SK-N-SH treated with all-trans-retinoic acid at 6 μM for 48 hours (cell line): Measurements from ENCODE around the gene UTF1.

ENCODE experiments used
- ATAC-seq: fragments of 200-7000 bp; cut with Tn5 transposase; 3 replicates; pipeline ENCODE4 v1.9.1; 2020; ENCODE audit warnings: mild to moderate bottlenecking, moderate library complexity
- ARNTL ChIP-seq: fragments of 450-650 bp; formaldehyde crosslinking; IDR thresholded peaks from 2 replicates; pipeline ENCODE4 v1.5.0; 2020; ENCODE audit warnings: low read depth, mild to moderate bottlenecking, moderate library complexity, borderline replicate concordance
- CREB5 ChIP-seq: fragments of 250-450 bp; sonication (Bioruptor Pico); IDR thresholded peaks from 2 replicates; pipeline ENCODE4 v1.5.1; 2020; ENCODE audit warnings: low read depth, mild to moderate bottlenecking, moderate library complexity
- CSDC2 ChIP-seq: fragments of 250-450 bp; sonication (Bioruptor Pico); IDR thresholded peaks from 2 replicates; pipeline ENCODE4 v1.5.0; 2020; ENCODE audit warnings: mild to moderate bottlenecking, moderate library complexity
- CSRNP3 ChIP-seq: fragments of 250-450 bp; sonication (Bioruptor Pico); IDR thresholded peaks from 2 replicates; pipeline ENCODE4 v1.5.1; 2021; ENCODE audit warnings: mild to moderate bottlenecking, moderate library complexity
- GLIS3 ChIP-seq: fragments of 250-450 bp; sonication (Bioruptor Pico); IDR thresholded peaks from 2 replicates; pipeline ENCODE4 v1.5.0; 2020; ENCODE audit warnings: mild to moderate bottlenecking, moderate library complexity
- ISL1 ChIP-seq: fragments of 250-450 bp; sonication (Bioruptor Pico); IDR thresholded peaks from 2 replicates; pipeline ENCODE4 v2.1.2; 2022; ENCODE audit warnings: mild to moderate bottlenecking, moderate library complexity
- OSR1 ChIP-seq: fragments of 250-450 bp; sonication (Bioruptor Pico); IDR thresholded peaks from 2 replicates; pipeline ENCODE4 v1.8.0; 2022; ENCODE audit warnings: moderate library complexity, mild to moderate bottlenecking, inconsistent platforms
- POU6F1 ChIP-seq: fragments of 250-450 bp; sonication (Bioruptor Pico); IDR thresholded peaks from 2 replicates; pipeline ENCODE4 v1.8.0; 2021; ENCODE audit warnings: low read depth, mild to moderate bottlenecking, moderate library complexity, borderline replicate concordance
- PPARA ChIP-seq: fragments of 250-450 bp; sonication (Bioruptor Pico); IDR thresholded peaks from 2 replicates; pipeline ENCODE4 v1.5.0; 2020; ENCODE audit warnings: mild to moderate bottlenecking, borderline replicate concordance
- SNAI2 ChIP-seq: fragments of 250-450 bp; sonication (Bioruptor Pico); IDR thresholded peaks from 2 replicates; pipeline ENCODE4 v1.5.0; 2020; ENCODE audit warnings: mild to moderate bottlenecking, moderate library complexity
- TCF4 ChIP-seq: fragments of 250-450 bp; sonication (Bioruptor Pico); IDR thresholded peaks from 2 replicates; pipeline ENCODE4 v1.8.0; 2021; ENCODE audit warnings: mild to moderate bottlenecking, moderate library complexity, borderline replicate concordance
- TSHZ2 ChIP-seq: fragments of 250-450 bp; sonication (Bioruptor Pico); IDR thresholded peaks from 2 replicates; pipeline ENCODE4 v1.5.0; 2020; ENCODE audit warnings: mild to moderate bottlenecking, moderate library complexity
- ZC3H10 ChIP-seq: fragments of 250-450 bp; sonication (Bioruptor Pico); IDR thresholded peaks from 2 replicates; pipeline ENCODE4 v1.5.1; 2021; ENCODE audit warnings: mild to moderate bottlenecking, moderate library complexity
- ZFP30 ChIP-seq: fragments of 450-650 bp; formaldehyde crosslinking; IDR thresholded peaks from 2 replicates; pipeline ENCODE4 v1.5.0; 2022; ENCODE audit warnings: mild to moderate bottlenecking, moderate library complexity
- ZNF565 ChIP-seq: fragments of 450-650 bp; formaldehyde crosslinking; conservative IDR thresholded peaks from 2 replicates; pipeline ENCODE4 v1.5.0; 2020; ENCODE audit warnings: low read depth, mild to moderate bottlenecking, moderate library complexity
- ZNF70 ChIP-seq: fragments of 450-650 bp; formaldehyde crosslinking; IDR thresholded peaks from 2 replicates; pipeline ENCODE4 v1.5.0; 2020; ENCODE audit warnings: mild to moderate bottlenecking, moderate library complexity
- ZNF8 ChIP-seq: fragments of 450-650 bp; formaldehyde crosslinking; IDR thresholded peaks from 2 replicates; pipeline ENCODE4 v1.5.0; 2020; ENCODE audit warnings: mild to moderate bottlenecking, moderate library complexity

The UTF1 gene

GRCh38 chr10:133202778-133203651 is 27.0 kb upstream of the UTF1 start:
- ATAC-seq = no peak
- TF ChIP-seq PPARA (no peak), ZNF70 (CRISPR knock-in tag) (no peak), ZNF565 (no peak), ZC3H10 (no peak), TSHZ2 (CRISPR knock-in tag) (no peak)

GRCh38 chr10:133203652-133204195 is 26.3 kb upstream of the UTF1 start:
- ATAC-seq = peak; percentile 9; the same call in 1 of the 3 replicates

GRCh38 chr10:133204226-133205015 is 25.6 kb upstream of the UTF1 start:
- no peak for ATAC-seq
- TF ChIP-seq TSHZ2 (CRISPR knock-in tag) = no peak
- no peak for TF ChIP-seq ZNF70 (CRISPR knock-in tag)
- TF ChIP-seq GLIS3 (CRISPR knock-in tag) = no peak
- TF ChIP-seq ZFP30 (CRISPR knock-in tag) = no peak
- TF ChIP-seq PPARA = no peak
- TF ChIP-seq TCF4 (CRISPR knock-in tag) = no peak
- TF ChIP-seq ARNTL = no peak
- TF ChIP-seq CSDC2 = no peak

More at GRCh38 chr10:133203652-133204195, 26.3 kb upstream of the UTF1 start:
- TF ChIP-seq TCF4 (CRISPR knock-in tag) (no peak), ARNTL (no peak), CSRNP3 (CRISPR knock-in tag) (no peak), SNAI2 (CRISPR knock-in tag) (no peak), ZFP30 (CRISPR knock-in tag) (no peak), GLIS3 (CRISPR knock-in tag) (no peak), CREB5 (CRISPR knock-in tag) (no peak), ISL1 (CRISPR knock-in tag) (no peak), POU6F1 (CRISPR knock-in tag) (no peak), OSR1 (CRISPR knock-in tag) (no peak), ZNF8 (CRISPR knock-in tag) (no peak), ZC3H10 (no peak)
